ENCODE data around the gene FAM163B.

DNA sequence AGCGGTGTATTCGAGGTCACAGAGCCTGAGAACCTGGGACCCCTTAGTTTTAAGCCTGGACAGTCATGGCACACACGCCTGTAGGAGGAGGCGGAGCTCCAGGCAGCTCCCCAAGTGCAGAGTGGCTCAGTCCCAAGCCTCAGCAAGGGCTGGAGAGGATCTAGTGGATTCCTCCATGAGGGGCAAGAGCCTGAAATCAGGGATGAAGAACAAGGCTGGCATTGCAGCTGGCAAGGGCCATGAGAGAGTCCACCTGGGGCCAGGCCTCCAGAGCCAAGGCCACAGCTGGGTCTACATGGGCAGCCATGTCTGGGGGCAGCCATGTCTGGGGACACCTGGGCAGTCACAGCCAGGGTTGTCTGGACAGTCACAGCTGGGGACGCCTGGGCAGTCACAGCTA is 52.8 kb downstream of the FAM163B start:
- TF ChIP-seq EZH2 (IDR thresholded peaks at IDR 0.05; ENCODE audit: borderline replicate concordance, low read length) (no peak), CTCF (IDR thresholded peaks at IDR 0.05; ENCODE audit: low read length) (no peak)
